Keratinocyte (primary cell): Measurements from ENCODE around the gene DLL1.

Experiments used
- EZH2 ChIP-seq: IDR thresholded peaks from one replicate; pipeline ENCODE4 v1.6.1; 2012; ENCODE audit warnings: inconsistent platforms, mild to moderate bottlenecking, low read length, moderate library complexity
- TF ChIP-seq, protein P1 (sequence below), 3 experiments: IDR thresholded peaks in 1 of 3; conservative IDR thresholded peaks in 1 of 3; optimal IDR thresholded peaks in 1 of 3; 2 replicates in 2 of 3; 3 replicates in 1 of 3; pipeline versions ENCODE3 to v1.5.1; 2011; ENCODE audit warnings: low read length in 3 of 3, mild to moderate bottlenecking in 3 of 3, moderate library complexity in 2 of 3, control low read depth in 1 of 3, inconsistent platforms in 1 of 3; ENCODE audit not compliant: insufficient read depth in 2 of 3; ENCODE audit errors: extremely low read depth in 1 of 3

- TF ChIP-seq, protein P1, sequence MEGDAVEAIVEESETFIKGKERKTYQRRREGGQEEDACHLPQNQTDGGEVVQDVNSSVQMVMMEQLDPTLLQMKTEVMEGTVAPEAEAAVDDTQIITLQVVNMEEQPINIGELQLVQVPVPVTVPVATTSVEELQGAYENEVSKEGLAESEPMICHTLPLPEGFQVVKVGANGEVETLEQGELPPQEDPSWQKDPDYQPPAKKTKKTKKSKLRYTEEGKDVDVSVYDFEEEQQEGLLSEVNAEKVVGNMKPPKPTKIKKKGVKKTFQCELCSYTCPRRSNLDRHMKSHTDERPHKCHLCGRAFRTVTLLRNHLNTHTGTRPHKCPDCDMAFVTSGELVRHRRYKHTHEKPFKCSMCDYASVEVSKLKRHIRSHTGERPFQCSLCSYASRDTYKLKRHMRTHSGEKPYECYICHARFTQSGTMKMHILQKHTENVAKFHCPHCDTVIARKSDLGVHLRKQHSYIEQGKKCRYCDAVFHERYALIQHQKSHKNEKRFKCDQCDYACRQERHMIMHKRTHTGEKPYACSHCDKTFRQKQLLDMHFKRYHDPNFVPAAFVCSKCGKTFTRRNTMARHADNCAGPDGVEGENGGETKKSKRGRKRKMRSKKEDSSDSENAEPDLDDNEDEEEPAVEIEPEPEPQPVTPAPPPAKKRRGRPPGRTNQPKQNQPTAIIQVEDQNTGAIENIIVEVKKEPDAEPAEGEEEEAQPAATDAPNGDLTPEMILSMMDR (optimal IDR thresholded peaks at IDR 0.05 in 1 of 3, IDR thresholded peaks at IDR 0.05 in 1 of 3, conservative IDR thresholded peaks at IDR 0.05 in 1 of 3; ENCODE audit: extremely low read depth in 1 of 3, insufficient read depth in 2 of 3, low read length in 3 of 3): peak in 1 of 3 experiments; percentile 39
- no peak for TF ChIP-seq EZH2
Measured at GRCh38 chr6:170247178-170247701, 43.6 kb downstream of the DLL1 start.
